Neural progenitor cell (in vitro differentiated cells): Measurements from ENCODE around the gene PRR33.

Experiments used
- EZH2 ChIP-seq: fragments of 200-600 bp; sonication (generic); IDR thresholded peaks from 2 replicates; pipeline ENCODE4 v1.6.1; 2017; ENCODE audit warnings: antibody characterized with exemption, mild to moderate bottlenecking, moderate library complexity
- EZH2phosphoT487 ChIP-seq: fragments of 200-600 bp; sonication (generic); IDR thresholded peaks from 2 replicates; pipeline ENCODE4 v1.6.1; 2017; ENCODE audit warnings: antibody characterized with exemption
- TF ChIP-seq, protein P1 (sequence below): fragments of 200-600 bp; sonication (generic); IDR thresholded peaks from 2 replicates; pipeline ENCODE4 v1.5.1; 2017; ENCODE audit warnings: antibody characterized with exemption, mild to moderate bottlenecking

DNA sequence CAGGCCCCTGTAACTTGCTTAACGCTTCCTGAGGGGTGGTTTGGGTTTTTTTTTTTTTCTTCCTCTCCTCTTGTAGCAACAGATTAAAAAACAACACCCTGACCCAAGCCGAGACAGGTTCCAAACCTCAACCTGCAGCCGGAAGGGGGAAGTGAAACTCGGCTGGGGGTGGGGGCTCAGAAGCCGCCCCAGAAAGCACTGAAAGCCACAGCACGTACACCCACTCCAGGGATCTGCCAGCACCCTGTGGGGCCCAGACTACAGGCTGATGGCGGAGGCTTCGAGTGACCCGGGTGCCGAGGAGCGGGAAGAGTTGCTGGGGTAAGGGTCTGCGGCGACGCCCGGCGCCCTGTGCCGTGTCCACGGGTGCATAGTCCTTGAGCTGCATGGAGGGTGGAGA, 38.8 kb downstream of the PRR33 start, which contains the start of gene LSP1:
- TF ChIP-seq, protein P1, sequence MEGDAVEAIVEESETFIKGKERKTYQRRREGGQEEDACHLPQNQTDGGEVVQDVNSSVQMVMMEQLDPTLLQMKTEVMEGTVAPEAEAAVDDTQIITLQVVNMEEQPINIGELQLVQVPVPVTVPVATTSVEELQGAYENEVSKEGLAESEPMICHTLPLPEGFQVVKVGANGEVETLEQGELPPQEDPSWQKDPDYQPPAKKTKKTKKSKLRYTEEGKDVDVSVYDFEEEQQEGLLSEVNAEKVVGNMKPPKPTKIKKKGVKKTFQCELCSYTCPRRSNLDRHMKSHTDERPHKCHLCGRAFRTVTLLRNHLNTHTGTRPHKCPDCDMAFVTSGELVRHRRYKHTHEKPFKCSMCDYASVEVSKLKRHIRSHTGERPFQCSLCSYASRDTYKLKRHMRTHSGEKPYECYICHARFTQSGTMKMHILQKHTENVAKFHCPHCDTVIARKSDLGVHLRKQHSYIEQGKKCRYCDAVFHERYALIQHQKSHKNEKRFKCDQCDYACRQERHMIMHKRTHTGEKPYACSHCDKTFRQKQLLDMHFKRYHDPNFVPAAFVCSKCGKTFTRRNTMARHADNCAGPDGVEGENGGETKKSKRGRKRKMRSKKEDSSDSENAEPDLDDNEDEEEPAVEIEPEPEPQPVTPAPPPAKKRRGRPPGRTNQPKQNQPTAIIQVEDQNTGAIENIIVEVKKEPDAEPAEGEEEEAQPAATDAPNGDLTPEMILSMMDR = no peak
- no peak for TF ChIP-seq EZH2
- no peak for TF ChIP-seq EZH2phosphoT487
